WI38 (cell line): ENCODE measurements around the gene WWOX.

Experiments
- H3K4me3 ChIP-seq: 2 replicates; pipeline ENCODE4 v1.5.1; 2011; ENCODE audit warnings: low read depth, mild to moderate bottlenecking, control low read depth, low read length
- TF ChIP-seq, protein P1 (sequence below): IDR thresholded peaks from 2 replicates; pipeline ENCODE4 v1.5.1; 2012; ENCODE audit warnings: low read depth, mild to moderate bottlenecking, control low read depth, low read length

WWOX gene

DNA sequence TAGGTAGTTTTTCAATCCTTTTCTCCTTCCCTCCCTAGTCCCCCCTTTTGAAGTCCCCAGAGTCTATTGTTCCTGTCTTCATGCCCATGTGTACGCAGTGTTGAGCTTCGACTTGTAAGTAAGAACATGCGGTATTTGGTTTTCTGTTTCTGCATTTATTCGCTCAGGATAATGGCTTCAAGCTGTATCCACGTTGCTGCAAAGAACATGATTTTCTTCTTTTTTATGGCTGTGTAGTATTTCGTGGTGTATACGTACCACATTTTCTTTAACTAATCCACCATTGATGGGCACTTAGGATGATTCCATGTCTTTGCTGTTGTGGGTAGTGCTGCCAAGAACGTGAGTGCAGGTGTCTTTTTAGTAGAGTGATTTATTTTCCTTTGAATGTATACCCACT lies 651.2 kb downstream of the WWOX start:
- H3K4me3 ChIP-seq = no peak overlapping the region
- TF ChIP-seq, protein P1, sequence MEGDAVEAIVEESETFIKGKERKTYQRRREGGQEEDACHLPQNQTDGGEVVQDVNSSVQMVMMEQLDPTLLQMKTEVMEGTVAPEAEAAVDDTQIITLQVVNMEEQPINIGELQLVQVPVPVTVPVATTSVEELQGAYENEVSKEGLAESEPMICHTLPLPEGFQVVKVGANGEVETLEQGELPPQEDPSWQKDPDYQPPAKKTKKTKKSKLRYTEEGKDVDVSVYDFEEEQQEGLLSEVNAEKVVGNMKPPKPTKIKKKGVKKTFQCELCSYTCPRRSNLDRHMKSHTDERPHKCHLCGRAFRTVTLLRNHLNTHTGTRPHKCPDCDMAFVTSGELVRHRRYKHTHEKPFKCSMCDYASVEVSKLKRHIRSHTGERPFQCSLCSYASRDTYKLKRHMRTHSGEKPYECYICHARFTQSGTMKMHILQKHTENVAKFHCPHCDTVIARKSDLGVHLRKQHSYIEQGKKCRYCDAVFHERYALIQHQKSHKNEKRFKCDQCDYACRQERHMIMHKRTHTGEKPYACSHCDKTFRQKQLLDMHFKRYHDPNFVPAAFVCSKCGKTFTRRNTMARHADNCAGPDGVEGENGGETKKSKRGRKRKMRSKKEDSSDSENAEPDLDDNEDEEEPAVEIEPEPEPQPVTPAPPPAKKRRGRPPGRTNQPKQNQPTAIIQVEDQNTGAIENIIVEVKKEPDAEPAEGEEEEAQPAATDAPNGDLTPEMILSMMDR = no peak

DNA sequence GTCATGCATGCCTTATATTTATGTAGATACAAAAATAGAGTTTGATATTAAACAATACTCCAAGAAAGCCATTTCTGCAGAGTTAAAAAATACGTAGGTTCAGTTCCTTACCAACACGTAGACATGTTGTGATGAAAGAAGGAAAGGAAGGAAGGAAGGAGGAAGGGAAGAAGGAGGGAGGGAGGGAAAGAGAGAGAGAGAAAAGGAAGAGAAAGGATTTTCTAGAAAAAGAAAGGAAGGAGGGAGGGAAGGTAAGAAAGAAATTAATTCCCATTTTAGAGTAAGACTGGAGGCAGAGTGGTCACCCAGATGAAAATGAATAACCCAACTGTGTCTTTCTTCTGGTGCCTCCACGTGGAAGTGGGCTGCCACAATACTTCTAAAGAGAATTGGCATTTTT lies 652.1 kb downstream of the WWOX start:
- no peak overlapping the region for H3K4me3 ChIP-seq
- TF ChIP-seq, protein P1 = no peak

DNA sequence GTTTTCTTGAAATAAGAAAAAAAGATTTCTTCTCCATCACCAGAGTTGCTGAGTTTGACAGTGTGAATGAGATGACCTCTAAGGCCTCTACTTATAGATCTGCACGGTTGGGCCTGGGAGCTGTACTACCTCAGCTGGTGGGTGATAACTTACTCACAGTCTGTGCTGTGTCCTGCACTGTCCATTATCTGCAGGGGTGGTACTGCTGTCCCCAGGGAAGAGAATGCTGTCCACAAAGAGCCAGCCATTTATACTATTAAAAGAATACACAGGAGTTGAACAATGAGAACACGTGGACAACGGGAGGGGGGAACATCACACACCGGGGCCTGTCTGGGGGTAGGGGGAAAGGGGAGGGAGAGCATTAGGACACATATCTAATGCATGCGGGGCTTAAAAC lies 655.3 kb downstream of the WWOX start:
- TF ChIP-seq, protein P1 = no peak
- H3K4me3 ChIP-seq = no peak overlapping the region

DNA sequence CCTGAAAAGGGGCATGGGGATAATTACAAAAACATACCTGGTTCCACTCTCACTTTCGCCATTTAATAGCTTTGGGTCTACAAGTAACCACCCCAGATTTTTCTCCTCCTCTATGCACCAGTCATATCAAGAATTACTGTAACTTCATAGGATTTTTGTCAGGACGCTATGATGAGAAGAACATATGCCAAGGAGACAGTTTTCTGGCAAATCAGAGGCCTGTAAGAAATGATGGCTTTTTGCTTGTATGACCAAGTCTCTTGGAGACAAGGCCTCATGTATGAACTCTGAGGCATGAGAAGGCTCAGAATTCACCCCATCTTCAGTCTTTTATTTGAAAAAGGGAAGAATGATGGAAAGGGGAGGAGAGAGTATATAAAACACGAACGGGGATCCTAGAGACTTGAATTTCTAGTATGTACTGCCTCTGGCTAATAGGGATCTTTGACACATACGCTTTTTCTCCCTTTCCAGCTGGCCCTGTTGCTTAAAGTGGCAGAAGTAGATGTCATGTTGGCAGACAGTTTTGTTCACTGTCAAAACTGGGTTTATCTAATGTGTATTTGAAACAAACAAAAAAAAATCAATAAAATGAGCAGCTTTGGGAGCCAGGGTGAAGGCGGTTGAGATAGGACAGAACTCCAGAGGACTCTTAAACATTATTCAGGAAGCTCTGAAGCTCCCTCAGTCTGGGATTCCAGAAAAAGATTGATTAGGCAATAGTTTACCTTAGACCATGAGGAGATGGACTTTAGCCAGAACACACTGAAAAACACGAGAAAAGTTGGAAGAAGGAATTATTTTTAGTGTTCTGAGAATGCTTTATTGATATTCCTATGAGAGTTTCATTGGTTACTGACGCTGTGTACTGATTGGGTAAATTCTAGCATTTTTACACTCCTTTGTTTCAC lies 656.6 kb downstream of the WWOX start:
- TF ChIP-seq, protein P1 = no peak
- no peak overlapping the region for H3K4me3 ChIP-seq

DNA sequence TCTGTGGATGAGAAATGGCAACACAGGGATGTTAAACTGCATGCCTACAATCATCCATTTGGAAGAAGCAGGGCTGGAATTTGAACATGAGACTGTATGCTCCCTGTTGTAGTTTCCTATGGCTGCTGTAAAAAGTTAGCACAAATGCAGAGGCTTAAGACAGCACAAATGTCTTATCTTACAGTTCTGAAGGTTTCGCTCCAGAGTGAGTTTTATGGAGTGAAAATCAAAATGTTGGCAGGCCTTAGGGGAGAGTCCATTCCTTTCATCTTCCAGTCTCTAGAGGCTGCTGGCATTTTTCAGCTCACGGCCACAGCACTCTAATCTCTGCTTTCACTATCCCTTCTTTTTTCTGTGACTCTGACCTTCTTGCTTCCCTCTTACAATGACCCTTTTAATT lies 660.1 kb downstream of the WWOX start:
- TF ChIP-seq, protein P1 = no peak
- H3K4me3 ChIP-seq = no peak overlapping the region

DNA sequence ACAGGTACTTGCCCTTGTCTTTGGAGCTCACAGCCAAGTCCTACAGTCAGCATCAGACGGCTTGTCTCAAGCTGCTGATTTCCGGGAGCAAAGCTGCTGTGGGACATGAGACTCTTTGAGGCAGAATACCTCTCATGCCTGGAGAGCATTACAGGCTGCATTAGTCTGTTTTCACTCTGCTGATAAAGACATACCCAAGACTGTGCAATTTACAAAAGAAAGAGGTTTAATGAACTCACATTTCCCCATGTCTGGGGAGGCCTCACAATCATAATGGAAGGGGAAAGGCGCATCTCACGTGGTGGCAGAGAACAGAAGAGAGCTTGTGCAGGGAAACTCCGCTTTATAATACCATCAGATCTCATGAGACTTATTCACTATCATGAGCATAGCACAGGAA lies 661.2 kb downstream of the WWOX start:
- TF ChIP-seq, protein P1 = no peak
- no peak overlapping the region for H3K4me3 ChIP-seq

DNA sequence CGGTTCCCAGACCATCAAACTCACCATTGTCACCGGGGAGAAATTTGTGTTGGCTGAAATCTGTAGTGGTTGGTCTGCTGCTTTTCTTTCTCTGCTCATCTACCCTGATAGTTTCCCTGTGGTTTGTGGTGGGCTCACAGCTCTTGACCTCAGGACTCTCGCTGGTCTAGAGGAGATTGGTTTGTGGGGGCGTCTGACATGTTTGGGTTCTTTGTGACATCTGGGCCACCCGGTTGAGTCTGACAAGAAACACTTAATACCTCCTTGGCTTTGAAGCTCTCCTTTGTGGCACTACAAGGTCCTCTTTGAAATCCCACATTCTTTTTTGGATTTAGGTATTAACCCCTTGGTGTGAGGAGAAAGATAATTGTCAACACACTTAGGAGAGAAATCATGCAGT lies 662.0 kb downstream of the WWOX start:
- H3K4me3 ChIP-seq = no peak overlapping the region
- TF ChIP-seq, protein P1 = no peak
